H1 (cell line): Measurements from ENCODE around the gene LPAR2.

Experiments
- CTCF ChIP-seq, 3 experiments: IDR thresholded peaks; 1 replicate in 2 of 3; 2 replicates in 1 of 3; pipeline versions ENCODE4 v1.5.1 to v1.6.1; 2011; ENCODE audit warnings: low read length in 3 of 3, mild to moderate bottlenecking in 3 of 3, inconsistent platforms in 2 of 3, low read depth in 1 of 3, moderate library complexity in 1 of 3; ENCODE audit not compliant: insufficient read depth in 1 of 3; ENCODE audit errors: control extremely low read depth in 1 of 3
- ZNF274 ChIP-seq: IDR thresholded peaks from 2 replicates; pipeline ENCODE4 v1.7.0; 2012; ENCODE audit warnings: low read length, borderline replicate concordance; ENCODE audit errors: extremely low read depth

GRCh38 chr19:19606021-19606420 lies 22.0 kb downstream of the LPAR2 start:
- TF ChIP-seq CTCF (IDR thresholded peaks at IDR 0.05; ENCODE audit: control extremely low read depth in 1 of 3, insufficient read depth in 1 of 3, low read depth in 1 of 3, low read length in 3 of 3) (no peak), ZNF274 (no peak)
